Measurements from ENCODE around the gene PISD. TPM values are rescaled to one million over a fixed set of nuclear protein-coding genes. Genes with fewer than 3 reads are reported as not detected.

The PISD gene
- total and polyA plus RNA-seq, 2 of the 8 experiments (the other 6 are each of a cell fraction or from before 2014, with no cell fraction given), result 47.8 to 48.2 TPM

- Histone ChIP-seq H3K27me3 (replicated peaks in 1 of 4; ENCODE audit: control insufficient read depth in 3 of 4, extremely low read depth in 1 of 4, insufficient read depth in 3 of 4, low read length in 3 of 4) (no peaks in the 10 kb centered on the region), H3K23ac (ENCODE audit: insufficient read length) (no peak overlapping the region), H2AFZ (ENCODE audit: low read length) (no peak overlapping the region), H2BK20ac (ENCODE audit: low read length) (no peak overlapping the region), H3K4me1 (replicated peaks in 1 of 4; ENCODE audit: control insufficient read depth in 3 of 4, insufficient read depth in 4 of 4, low read length in 3 of 4) (no peaks in the 10 kb centered on the region), H3K79me2 (ENCODE audit: control insufficient read depth in 1 of 2, insufficient read depth in 2 of 2, low read length in 2 of 2) (no peaks in the 10 kb centered on the region), H2BK12ac (ENCODE audit: low read depth, low read length) (no peak overlapping the region), H3K9ac (replicated peaks in 1 of 4; ENCODE audit: extremely low read depth in 1 of 4, low read depth in 3 of 4, low read length in 3 of 4) (no peak overlapping the region), H3K36me3 (ENCODE audit: control insufficient read depth in 2 of 4, insufficient read depth in 4 of 4, low read length in 3 of 4) (peaks cover 0 to 10% (median 5%) of the 10 kb centered on the region in 4 experiments; a peak in 5 of 8 replicates), H3K56ac (replicated peaks; ENCODE audit: insufficient read length, low read depth, low read length) (no peak overlapping the region), H3K9me3 (ENCODE audit: insufficient read depth in 2 of 2, low read depth in 1 of 2, low read length in 1 of 2) (no peaks in the 10 kb centered on the region), H3K4me2 (ENCODE audit: insufficient read depth in 1 of 2, low read depth in 2 of 2, low read length in 2 of 2) (no peak overlapping the region), H3K4ac (replicated peaks; ENCODE audit: insufficient read length, low read depth, low read length) (no peak overlapping the region), H4K5ac (ENCODE audit: insufficient read length, low read depth, low read length) (no peak overlapping the region), H3K27ac (ENCODE audit: low read depth, low read length) (no peak overlapping the region), H4K8ac (ENCODE audit: extremely low read depth, insufficient read depth, low read length) (no peak overlapping the region), H3K14ac (ENCODE audit: insufficient read length) (no peak overlapping the region), H3K4me3 (ENCODE audit: extremely low read depth in 1 of 4, insufficient read depth in 2 of 4, low read depth in 3 of 4, low read length in 4 of 4) (no peak overlapping the region), H3K18ac (ENCODE audit: extremely low read depth, low read length) (no peak overlapping the region), H2BK120ac (replicated peaks; ENCODE audit: low read depth, low read length) (no peak overlapping the region), H2AK5ac (ENCODE audit: low read depth, low read length) (no peak overlapping the region), H4K91ac (replicated peaks; ENCODE audit: insufficient read length, low read length) (no peak overlapping the region), H2BK15ac (ENCODE audit: low read length) (no peak overlapping the region), H3K23me2 (ENCODE audit: low read depth, low read length) (no peaks in the 10 kb centered on the region; the same call in 1 of the 2 replicates), H3K79me1 (ENCODE audit: low read depth, low read length) (no peaks in the 10 kb centered on the region), H2BK5ac (ENCODE audit: low read depth, low read length) (no peak overlapping the region), H4K20me1 (replicated peaks in 1 of 2; ENCODE audit: control insufficient read depth in 1 of 2, insufficient read depth in 2 of 2, low read length in 2 of 2) (peaks cover 0 to 4% of the 10 kb centered on the region in 2 experiments)
- FAIRE-seq, result no peak
- DNase-seq (ENCODE audit: low read depth in 1 of 2, low spot score in 2 of 2), result no peak
- POLR2A ChIA-PET (ENCODE audit: partially characterized antibody), result no interaction called here
- CTCF ChIA-PET (ENCODE audit: partially characterized antibody), result interaction anchor here (0.6 to 1.6 kb wide), 3 partner anchors 8 to 249 kb away, joined by 3 to 4 read pairs (median 3); no protein-coding TSS in a partner anchor
- 86% methylated on average over 6 of the region's 6 CpGs; no CpG with 5 or more reads in 1 of the 2 experiments for WGBS, 2 experiments (ENCODE audit: extremely low coverage in 1 of 2, insufficient coverage in 1 of 2, insufficient read length in 1 of 2, insufficient replicate concordance in 2 of 2, low coverage in 1 of 2, low lambda C conversion rate in 2 of 2, missing lambda C conversion rate in 1 of 2)
- TF ChIP-seq RBBP5 (IDR thresholded peaks at IDR 0.05; ENCODE audit: borderline replicate concordance, low read depth, low read length), result no peak
- no peak for TF ChIP-seq CBX8 (IDR thresholded peaks at IDR 0.05; ENCODE audit: borderline replicate concordance, low read depth, low read length)
- TF ChIP-seq PHF8 (conservative IDR thresholded peaks at IDR 0.05; ENCODE audit: low read depth, low read length), result no peak
- TF ChIP-seq NRF1 (IDR thresholded peaks at IDR 0.05; ENCODE audit: low read depth, low read length), result no peak
- TF ChIP-seq KDM5A (IDR thresholded peaks at IDR 0.05; ENCODE audit: low read length), result no peak
- TF ChIP-seq SRF (IDR thresholded peaks at IDR 0.05; ENCODE audit: low read depth, low read length), result no peak
- TF ChIP-seq SIX5 (IDR thresholded peaks at IDR 0.05; ENCODE audit: low read depth, low read length), result no peak
- TF ChIP-seq CTCF (IDR thresholded peaks at IDR 0.05; ENCODE audit: control extremely low read depth in 1 of 3, insufficient read depth in 1 of 3, low read depth in 1 of 3, low read length in 3 of 3), result no peak
- no peak for TF ChIP-seq YY1 (IDR thresholded peaks at IDR 0.05; ENCODE audit: low read depth, low read length)
- TF ChIP-seq E2F6 (IDR thresholded peaks at IDR 0.05), result no peak
These were observed 72.9 kb downstream of the PISD start for GRCh38 chr22:31588970-31589675.

Data from H1 (cell line).